Measurements from ENCODE around the gene CAPN5. TPM values are rescaled to one million over a fixed set of nuclear protein-coding genes. Genes with fewer than 3 reads are reported as not detected.

Gene CAPN5
- total RNA-seq, 2 donors from 2014 or later, result 0.19 to 0.93 TPM

GRCh38 chr11:77138106-77138649 is 71.4 kb downstream of the CAPN5 start:
- Mint-ChIP-seq H3K9me3 (no peaks in the 10 kb centered on the region), H3K36me3 (ENCODE audit: low read depth) (no peaks in the 10 kb centered on the region), H3K4me1 (peaks cover 22% of the 10 kb centered on the region), H3K4me3 (no peak overlapping the region), H3K27me3 (peaks cover 12% of the 10 kb centered on the region), H3K27ac (no peak overlapping the region)
- no peak for ATAC-seq (replicated peaks)

- Mint-ChIP-seq H3K27ac (no peak overlapping the region), H3K9me3 (no peaks in the 10 kb centered on the region), H3K4me3 (no peak overlapping the region), H3K4me1 (peaks cover 26% of the 10 kb centered on the region), H3K27me3 (peaks cover 12% of the 10 kb centered on the region), H3K36me3 (ENCODE audit: low read depth) (no peaks in the 10 kb centered on the region)
- ATAC-seq (replicated peaks), result no peak
These were observed 72.4 kb downstream of the CAPN5 start for GRCh38 chr11:77139201-77139600.

- no peaks in the 10 kb centered on the region for H3K36me3 Mint-ChIP-seq (ENCODE audit: low read depth)
- no peak for ATAC-seq (replicated peaks)
- no peak overlapping the region for H3K27ac Mint-ChIP-seq
- H3K9me3 Mint-ChIP-seq, result no peaks in the 10 kb centered on the region
- peaks cover 12% of the 10 kb centered on the region for H3K27me3 Mint-ChIP-seq
- H3K4me3 Mint-ChIP-seq, result no peak overlapping the region
- peaks cover 26% of the 10 kb centered on the region for H3K4me1 Mint-ChIP-seq
These were observed 73.6 kb downstream of the CAPN5 start for GRCh38 chr11:77140231-77140851.

- Mint-ChIP-seq H3K9me3 (no peaks in the 10 kb centered on the region), H3K4me3 (no peak overlapping the region), H3K27me3 (peaks cover 12% of the 10 kb centered on the region), H3K27ac (no peak overlapping the region), H3K4me1 (peaks cover 23% of the 10 kb centered on the region), H3K36me3 (ENCODE audit: low read depth) (no peaks in the 10 kb centered on the region)
- ATAC-seq (replicated peaks), result peak; percentile 83
These were observed 74.3 kb downstream of the CAPN5 start for GRCh38 chr11:77141034-77141433.

GRCh38 chr11:77141475-77141874 is 74.7 kb downstream of the CAPN5 start:
- Mint-ChIP-seq H3K36me3 (ENCODE audit: low read depth) (no peaks in the 10 kb centered on the region), H3K9me3 (no peaks in the 10 kb centered on the region), H3K4me1 (peaks cover 18% of the 10 kb centered on the region), H3K4me3 (no peak overlapping the region), H3K27ac (no peak overlapping the region), H3K27me3 (peaks cover 10% of the 10 kb centered on the region)
- ATAC-seq (replicated peaks), result no peak

GRCh38 chr11:77142091-77142975 is 75.6 kb downstream of the CAPN5 start:
- Mint-ChIP-seq H3K27me3 (peaks cover 2% of the 10 kb centered on the region), H3K27ac (peak overlapping the region; percentile 2), H3K4me3 (no peak overlapping the region), H3K36me3 (ENCODE audit: low read depth) (no peaks in the 10 kb centered on the region), H3K9me3 (no peaks in the 10 kb centered on the region), H3K4me1 (peaks cover 13% of the 10 kb centered on the region)
- ATAC-seq (replicated peaks), result peak; percentile 60

GRCh38 chr11:77143405-77144020 is 76.7 kb downstream of the CAPN5 start:
- peak overlapping the region; percentile 12 for H3K27ac Mint-ChIP-seq

GRCh38 chr11:77144196-77144856 is 77.6 kb downstream of the CAPN5 start:
- Mint-ChIP-seq H3K4me3 (no peak overlapping the region), H3K9me3 (no peaks in the 10 kb centered on the region), H3K27me3 (no peaks in the 10 kb centered on the region), H3K4me1 (peaks cover 13% of the 10 kb centered on the region), H3K27ac (no peak overlapping the region), H3K36me3 (ENCODE audit: low read depth) (no peaks in the 10 kb centered on the region)
- ATAC-seq (replicated peaks), result no peak

More at GRCh38 chr11:77143405-77144020, 76.7 kb downstream of the CAPN5 start:
- ATAC-seq (replicated peaks), result no peak
- Mint-ChIP-seq H3K4me3 (no peak overlapping the region), H3K4me1 (peaks cover 13% of the 10 kb centered on the region), H3K9me3 (no peaks in the 10 kb centered on the region), H3K27me3 (no peaks in the 10 kb centered on the region), H3K36me3 (ENCODE audit: low read depth) (no peaks in the 10 kb centered on the region)

GRCh38 chr11:77144857-77145428 is 78.2 kb downstream of the CAPN5 start:
- no peak for ATAC-seq (replicated peaks)
- H3K4me1 Mint-ChIP-seq, result peaks cover 13% of the 10 kb centered on the region
- no peaks in the 10 kb centered on the region for H3K36me3 Mint-ChIP-seq (ENCODE audit: low read depth)

GRCh38 chr11:77146261-77147035 is 79.7 kb downstream of the CAPN5 start:
- no peak for ATAC-seq (replicated peaks)
- H3K36me3 Mint-ChIP-seq (ENCODE audit: low read depth), result no peaks in the 10 kb centered on the region
- no peak overlapping the region for H3K27ac Mint-ChIP-seq
- H3K4me3 Mint-ChIP-seq, result no peak overlapping the region
- H3K27me3 Mint-ChIP-seq, result no peaks in the 10 kb centered on the region
- no peaks in the 10 kb centered on the region for H3K9me3 Mint-ChIP-seq
- H3K4me1 Mint-ChIP-seq, result peaks cover 14% of the 10 kb centered on the region

More at GRCh38 chr11:77144857-77145428, 78.2 kb downstream of the CAPN5 start:
- Mint-ChIP-seq H3K4me3 (no peak overlapping the region), H3K27ac (no peak overlapping the region), H3K9me3 (no peaks in the 10 kb centered on the region), H3K27me3 (no peaks in the 10 kb centered on the region)

GRCh38 chr11:77147036-77147315 is 80.2 kb downstream of the CAPN5 start:
- Mint-ChIP-seq H3K27ac (no peak overlapping the region), H3K27me3 (no peaks in the 10 kb centered on the region), H3K36me3 (ENCODE audit: low read depth) (no peaks in the 10 kb centered on the region), H3K9me3 (no peaks in the 10 kb centered on the region), H3K4me3 (no peak overlapping the region), H3K4me1 (peaks cover 18% of the 10 kb centered on the region)
- no peak for ATAC-seq (replicated peaks)

GRCh38 chr11:77147668-77148321 is 81.0 kb downstream of the CAPN5 start:
- Mint-ChIP-seq H3K4me1 (peaks cover 21% of the 10 kb centered on the region), H3K36me3 (ENCODE audit: low read depth) (no peaks in the 10 kb centered on the region), H3K27ac (peak overlapping the region; percentile 74), H3K4me3 (peak overlapping the region; percentile 63), H3K9me3 (no peaks in the 10 kb centered on the region), H3K27me3 (no peaks in the 10 kb centered on the region)
- ATAC-seq (replicated peaks), result peak; percentile 42
